ENCODE data around the gene KIF21A. TPM values are rescaled to one million over a fixed set of nuclear protein-coding genes. Genes with fewer than 3 reads are reported as not detected.

Gene KIF21A
- total RNA-seq, 2 donors from 2014 or later, result 3.8 to 21.9 TPM

GRCh38 chr12:39419471-39419870 is 23.4 kb downstream of the KIF21A start:
- H3K27me3 ChIP-seq (replicated peaks; ENCODE audit: insufficient read depth), result no peaks in the 10 kb centered on the region
- no peaks in the 10 kb centered on the region for H3K9me3 ChIP-seq
- H3K27ac ChIP-seq, result no peak overlapping the region
- TF ChIP-seq CTCF (IDR thresholded peaks at IDR 0.05), result no peak
- H3K36me3 ChIP-seq, result no peaks in the 10 kb centered on the region
- H3K4me1 ChIP-seq (ENCODE audit: control insufficient read depth in 1 of 2, low read depth in 2 of 2), result no peaks in the 10 kb centered on the region
- ATAC-seq (ENCODE audit: insufficient number of reproducible peaks, low FRiP score, low read depth), result no peak
- H3K4me3 ChIP-seq, result no peak overlapping the region
- no peak for DNase-seq (ENCODE audit: low spot score)

- ATAC-seq (ENCODE audit: insufficient number of reproducible peaks, low FRiP score, low read depth) (no peak), DNase-seq (ENCODE audit: low spot score) (no peak)
- no peaks in the 10 kb centered on the region for H3K9me3 ChIP-seq
- no peak overlapping the region for H3K27ac ChIP-seq
- H3K4me3 ChIP-seq, result no peak overlapping the region
- no peak for TF ChIP-seq CTCF (IDR thresholded peaks at IDR 0.05)
- no peaks in the 10 kb centered on the region for H3K36me3 ChIP-seq
- H3K4me1 ChIP-seq (ENCODE audit: control insufficient read depth in 1 of 2, low read depth in 2 of 2), result no peaks in the 10 kb centered on the region
- H3K27me3 ChIP-seq (replicated peaks; ENCODE audit: insufficient read depth), result no peaks in the 10 kb centered on the region
Measured at GRCh38 chr12:39417916-39418315, 25.0 kb downstream of the KIF21A start.

GRCh38 chr12:39413836-39414771 is 28.8 kb downstream of the KIF21A start:
- no peak overlapping the region for H3K27ac ChIP-seq
- H3K4me1 ChIP-seq (ENCODE audit: control insufficient read depth in 1 of 2, low read depth in 2 of 2), result no peaks in the 10 kb centered on the region
- ATAC-seq (ENCODE audit: insufficient number of reproducible peaks, low FRiP score, low read depth) (no peak), DNase-seq (ENCODE audit: low spot score) (no peak)
- no peak for TF ChIP-seq CTCF (IDR thresholded peaks at IDR 0.05)
- no peaks in the 10 kb centered on the region for H3K36me3 ChIP-seq
- no peaks in the 10 kb centered on the region for H3K9me3 ChIP-seq
- no peak overlapping the region for H3K4me3 ChIP-seq
- H3K27me3 ChIP-seq (replicated peaks; ENCODE audit: insufficient read depth), result no peaks in the 10 kb centered on the region

GRCh38 chr12:39412210-39412609 is 30.7 kb downstream of the KIF21A start:
- H3K9me3 ChIP-seq, result no peaks in the 10 kb centered on the region
- no peak for TF ChIP-seq CTCF (IDR thresholded peaks at IDR 0.05)
- H3K4me1 ChIP-seq (ENCODE audit: control insufficient read depth in 1 of 2, low read depth in 2 of 2), result no peaks in the 10 kb centered on the region
- no peak overlapping the region for H3K27ac ChIP-seq
- H3K27me3 ChIP-seq (replicated peaks; ENCODE audit: insufficient read depth), result no peaks in the 10 kb centered on the region
- DNase-seq (ENCODE audit: low spot score) (no peak), ATAC-seq (ENCODE audit: insufficient number of reproducible peaks, low FRiP score, low read depth) (no peak)
- no peak overlapping the region for H3K4me3 ChIP-seq
- H3K36me3 ChIP-seq, result no peaks in the 10 kb centered on the region

- no peak for DNase-seq (ENCODE audit: low spot score)
- H3K4me3 ChIP-seq, result no peak overlapping the region
- no peak for ATAC-seq (ENCODE audit: insufficient number of reproducible peaks, low FRiP score, low read depth)
- H3K4me1 ChIP-seq (ENCODE audit: control insufficient read depth in 1 of 2, low read depth in 2 of 2), result peaks cover 0 to 2% of the 10 kb centered on the region in 2 donors
- H3K9me3 ChIP-seq, result no peaks in the 10 kb centered on the region
- no peak for TF ChIP-seq CTCF (IDR thresholded peaks at IDR 0.05)
- no peak overlapping the region for H3K27ac ChIP-seq
- no peaks in the 10 kb centered on the region for H3K36me3 ChIP-seq
- no peaks in the 10 kb centered on the region for H3K27me3 ChIP-seq (replicated peaks; ENCODE audit: insufficient read depth)
Measured at GRCh38 chr12:39406262-39406661, 36.7 kb downstream of the KIF21A start.
